Keratinocyte (primary cell): ENCODE data around the gene TMEM132D. TPM values are rescaled to one million over a fixed set of nuclear protein-coding genes. Genes with fewer than 3 reads are reported as not detected.

Experiments
- DNase-seq: peaks from one replicate; pipeline ENCODE4 v3.0.0-alpha.2; 2011; ENCODE audit warnings: low read depth, missing footprints, low spot score
- FAIRE-seq: peaks from 2 replicates; lab custom pipeline; 2011; peaks lifted over from hg19 to GRCh38; lab: Jason Lieb, UNC
- H2AFZ ChIP-seq: 2 replicates; pipeline ENCODE4 v1.6.0; 2012; ENCODE audit warnings: low read length, control low read depth, inconsistent platforms; ENCODE audit not compliant: control insufficient read depth
- H3K27ac ChIP-seq: 2 replicates; pipeline ENCODE4 v1.5.1; 2011; ENCODE audit warnings: low read length; ENCODE audit not compliant: control insufficient read depth, insufficient read depth
- H3K27me3 ChIP-seq: 3 replicates; pipeline ENCODE4 v1.6.0; 2011; ENCODE audit warnings: low read length; ENCODE audit not compliant: control insufficient read depth, insufficient read depth; ENCODE audit errors: extremely low read depth
- H3K36me3 ChIP-seq, 2 experiments: 2 replicates in 1 of 2; 3 replicates in 1 of 2; pipeline ENCODE4 v1.5.1; 2011; ENCODE audit warnings: low read length in 2 of 2, mild to moderate bottlenecking in 1 of 2; ENCODE audit not compliant: control insufficient read depth in 2 of 2, insufficient read depth in 2 of 2; ENCODE audit errors: extremely low read depth in 1 of 2
- H3K4me1 ChIP-seq: 3 replicates; pipeline ENCODE4 v1.5.1; 2011; ENCODE audit warnings: low read length; ENCODE audit not compliant: control insufficient read depth, insufficient read depth; ENCODE audit errors: extremely low read depth
- H3K4me2 ChIP-seq: 3 replicates; pipeline ENCODE4 v1.6.0; 2011; ENCODE audit warnings: low read depth, low read length; ENCODE audit not compliant: control insufficient read depth, insufficient read depth; ENCODE audit errors: extremely low read depth
- H3K4me3 ChIP-seq, 3 experiments: fragments of 200-600 bp in 1 of 3; sonication (generic) in 1 of 3; 2 replicates in 2 of 3; 3 replicates in 1 of 3; pipeline ENCODE4 v1.5.1; 2011 to 2016; ENCODE audit warnings: low read length in 3 of 3, mild to moderate bottlenecking in 3 of 3, control low read depth in 2 of 3, inconsistent platforms in 1 of 3, low read depth in 1 of 3, mixed read lengths in 1 of 3, mixed run types in 1 of 3, moderate library complexity in 1 of 3; ENCODE audit not compliant: control insufficient read depth in 2 of 3, insufficient read depth in 2 of 3; ENCODE audit errors: extremely low read depth in 1 of 3
- H3K79me2 ChIP-seq: 2 replicates; pipeline ENCODE4 v1.6.0; 2012; ENCODE audit warnings: low read length; ENCODE audit not compliant: control insufficient read depth, insufficient read depth
- H3K9ac ChIP-seq: 3 replicates; pipeline ENCODE4 v1.6.0; 2011; ENCODE audit warnings: low read length; ENCODE audit not compliant: control insufficient read depth, insufficient read depth; ENCODE audit errors: extremely low read depth
- H3K9me1 ChIP-seq: 3 replicates; pipeline ENCODE4 v1.6.0; 2011; ENCODE audit warnings: low read length; ENCODE audit not compliant: control insufficient read depth, insufficient read depth; ENCODE audit errors: extremely low read depth
- H3K9me3 ChIP-seq: 2 replicates; pipeline ENCODE4 v1.5.1; 2012; ENCODE audit warnings: low read depth, low read length; ENCODE audit not compliant: control insufficient read depth
- H4K20me1 ChIP-seq: 3 replicates; pipeline ENCODE4 v1.6.0; 2011; ENCODE audit warnings: low read length; ENCODE audit not compliant: control insufficient read depth, insufficient read depth; ENCODE audit errors: extremely low read depth
- EZH2 ChIP-seq: IDR thresholded peaks from one replicate; pipeline ENCODE4 v1.6.1; 2012; ENCODE audit warnings: inconsistent platforms, mild to moderate bottlenecking, low read length, moderate library complexity
- dilution Hi-C: fragments of 300-500 bp; cut with MboI; formaldehyde crosslinking; loops from one replicate; pipeline ENCODE4 v1.7.0; 2020; ENCODE audit warnings: low sequenced_read_pairs; ENCODE audit not compliant: extremely low pct_ligation_motif_present
- polyA plus RNA-seq, 5 experiments: library from polyadenylated mRNA; depleted of rRNA in 3 of 5; stranded (reverse) in 3 of 5; stranded (forward) in 1 of 5; unstranded in 1 of 5; fragments of >200 nt; gene quantifications; 1 replicate in 1 of 5; 2 replicates in 3 of 5; 3 replicates in 1 of 5; pipeline versions ENCODE4 v1.2.1 to v1.2.3, GENCODE V29; 2011 to 2012; ENCODE audit warnings: missing spikeins in 2 of 5, low read depth in 1 of 5, low replicate concordance in 1 of 5
- TF ChIP-seq, protein P1 (sequence below), 3 experiments: IDR thresholded peaks in 1 of 3; conservative IDR thresholded peaks in 1 of 3; optimal IDR thresholded peaks in 1 of 3; 2 replicates in 2 of 3; 3 replicates in 1 of 3; pipeline versions ENCODE3 to v1.5.1; 2011; ENCODE audit warnings: low read length in 3 of 3, mild to moderate bottlenecking in 3 of 3, moderate library complexity in 2 of 3, control low read depth in 1 of 3, inconsistent platforms in 1 of 3; ENCODE audit not compliant: insufficient read depth in 2 of 3; ENCODE audit errors: extremely low read depth in 1 of 3

The TMEM132D gene
- polyA plus RNA-seq, 1 donor (not counting 4 experiments of a cell fraction or from before 2014, with no cell fraction given) = not detected

DNA sequence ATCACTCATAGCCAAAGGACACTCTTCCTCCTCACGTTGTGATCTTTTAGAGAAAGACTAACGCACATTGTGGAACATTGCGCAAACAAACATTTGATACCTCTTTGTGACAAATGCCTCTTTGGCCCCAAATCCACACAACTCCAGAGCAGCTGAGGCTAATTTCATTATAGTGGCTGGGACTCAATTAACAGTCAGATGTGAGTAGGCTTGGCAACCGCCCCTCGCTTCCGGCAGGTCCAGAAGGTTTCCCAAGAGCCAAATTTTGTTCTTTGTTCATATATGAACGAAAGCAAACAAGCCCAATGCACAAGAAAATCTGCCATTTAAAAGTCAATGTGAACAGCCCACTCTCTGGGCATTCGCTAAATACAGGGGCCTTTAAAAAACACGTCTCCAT lies 776.6 kb downstream of the TMEM132D start:
- dilution Hi-C loops = no loop called here
- no peak overlapping the region for H3K4me3 ChIP-seq
- no peaks in the 10 kb centered on the region for H3K27me3 ChIP-seq
- no peak overlapping the region for H3K27ac ChIP-seq
- H4K20me1 ChIP-seq = no peaks in the 10 kb centered on the region
- no peak for FAIRE-seq
- no peaks in the 10 kb centered on the region for H3K4me1 ChIP-seq
- peaks cover 3% of the 10 kb centered on the region for H3K9me3 ChIP-seq
- H3K79me2 ChIP-seq = no peaks in the 10 kb centered on the region
- H3K9me1 ChIP-seq = no peaks in the 10 kb centered on the region
- TF ChIP-seq, protein P1, sequence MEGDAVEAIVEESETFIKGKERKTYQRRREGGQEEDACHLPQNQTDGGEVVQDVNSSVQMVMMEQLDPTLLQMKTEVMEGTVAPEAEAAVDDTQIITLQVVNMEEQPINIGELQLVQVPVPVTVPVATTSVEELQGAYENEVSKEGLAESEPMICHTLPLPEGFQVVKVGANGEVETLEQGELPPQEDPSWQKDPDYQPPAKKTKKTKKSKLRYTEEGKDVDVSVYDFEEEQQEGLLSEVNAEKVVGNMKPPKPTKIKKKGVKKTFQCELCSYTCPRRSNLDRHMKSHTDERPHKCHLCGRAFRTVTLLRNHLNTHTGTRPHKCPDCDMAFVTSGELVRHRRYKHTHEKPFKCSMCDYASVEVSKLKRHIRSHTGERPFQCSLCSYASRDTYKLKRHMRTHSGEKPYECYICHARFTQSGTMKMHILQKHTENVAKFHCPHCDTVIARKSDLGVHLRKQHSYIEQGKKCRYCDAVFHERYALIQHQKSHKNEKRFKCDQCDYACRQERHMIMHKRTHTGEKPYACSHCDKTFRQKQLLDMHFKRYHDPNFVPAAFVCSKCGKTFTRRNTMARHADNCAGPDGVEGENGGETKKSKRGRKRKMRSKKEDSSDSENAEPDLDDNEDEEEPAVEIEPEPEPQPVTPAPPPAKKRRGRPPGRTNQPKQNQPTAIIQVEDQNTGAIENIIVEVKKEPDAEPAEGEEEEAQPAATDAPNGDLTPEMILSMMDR (optimal IDR thresholded peaks at IDR 0.05 in 1 of 3, IDR thresholded peaks at IDR 0.05 in 1 of 3, conservative IDR thresholded peaks at IDR 0.05 in 1 of 3; ENCODE audit: extremely low read depth in 1 of 3, insufficient read depth in 2 of 3, low read length in 3 of 3) = no peak
- no peak for TF ChIP-seq EZH2
- H3K9ac ChIP-seq = no peak overlapping the region
- no peaks in the 10 kb centered on the region for H3K36me3 ChIP-seq
- H2AFZ ChIP-seq = no peak overlapping the region
- no peak overlapping the region for H3K4me2 ChIP-seq
- no peak for DNase-seq

DNA sequence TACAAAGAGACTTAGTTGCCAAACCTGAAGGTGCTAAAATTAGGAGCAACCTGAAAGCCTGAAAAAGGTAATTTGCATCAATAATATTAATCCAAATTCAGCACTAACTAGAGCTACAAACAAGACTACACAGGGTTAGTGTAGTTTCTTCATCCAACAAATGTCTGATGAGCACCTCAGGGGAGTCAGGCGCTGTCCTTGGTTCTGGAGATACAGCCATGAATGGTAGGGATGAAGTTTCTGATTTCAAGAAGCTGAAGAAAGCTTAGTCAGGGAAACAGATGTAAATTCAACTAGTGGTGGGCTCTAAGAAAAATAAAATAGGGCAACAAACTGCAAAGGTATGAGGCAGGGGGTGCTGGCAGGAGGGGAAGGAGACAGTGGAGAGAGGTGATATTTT lies 784.3 kb downstream of the TMEM132D start:
- DNase-seq (no peak), FAIRE-seq (no peak)
- no peaks in the 10 kb centered on the region for H3K27me3 ChIP-seq
- H3K79me2 ChIP-seq = no peaks in the 10 kb centered on the region
- H3K36me3 ChIP-seq = no peaks in the 10 kb centered on the region
- TF ChIP-seq, protein P1 (optimal IDR thresholded peaks at IDR 0.05 in 1 of 3, IDR thresholded peaks at IDR 0.05 in 1 of 3, conservative IDR thresholded peaks at IDR 0.05 in 1 of 3; ENCODE audit: extremely low read depth in 1 of 3, insufficient read depth in 2 of 3, low read length in 3 of 3) = no peak
- TF ChIP-seq EZH2 = no peak
- no peak overlapping the region for H2AFZ ChIP-seq
- H3K9me3 ChIP-seq = peaks cover 11% of the 10 kb centered on the region
- no peaks in the 10 kb centered on the region for H3K4me1 ChIP-seq
- dilution Hi-C loops = no loop called here
- H3K9ac ChIP-seq = no peak overlapping the region
- H4K20me1 ChIP-seq = no peaks in the 10 kb centered on the region
- no peak overlapping the region for H3K4me2 ChIP-seq
- H3K27ac ChIP-seq = no peak overlapping the region
- no peak overlapping the region for H3K4me3 ChIP-seq
- no peaks in the 10 kb centered on the region for H3K9me1 ChIP-seq
